IgD-negative memory B cell (primary cell): ENCODE measurements around the gene TACO1. TPM values are rescaled to one million over a fixed set of nuclear protein-coding genes. Genes with fewer than 3 reads are reported as not detected.
A peak's percentile ranks its signal among the peaks of the same experiment; 100 is the strongest.

Experiments used
- H3K27ac Mint-ChIP-seq, 3 donors: one replicate each; pipeline ENCODE4 v1.8.0; 2020 to 2022; ENCODE audit warnings: mild to moderate bottlenecking in 3 of 3, mixed read lengths in 3 of 3, moderate library complexity in 1 of 3
- H3K27me3 Mint-ChIP-seq: one replicate; pipeline ENCODE4 v1.8.0; 2021; ENCODE audit warnings: mixed read lengths
- H3K36me3 Mint-ChIP-seq: one replicate; pipeline ENCODE4 v1.8.0; 2020; ENCODE audit warnings: mild to moderate bottlenecking, mixed read lengths
- H3K4me1 Mint-ChIP-seq, 3 donors: one replicate each; pipeline ENCODE4 v1.8.0; 2020 to 2022; ENCODE audit warnings: mixed read lengths in 3 of 3, mild to moderate bottlenecking in 1 of 3
- H3K4me3 Mint-ChIP-seq, 4 donors: one replicate each; pipeline ENCODE4 v1.8.0; 2020 to 2022; ENCODE audit warnings: mild to moderate bottlenecking in 4 of 4, mixed read lengths in 4 of 4, moderate library complexity in 3 of 4
- H3K9me3 Mint-ChIP-seq, 3 donors: one replicate each; pipeline ENCODE4 v1.8.0; 2020 to 2021; ENCODE audit warnings: mixed read lengths in 3 of 3, mild to moderate bottlenecking in 1 of 3
- polyA plus RNA-seq: library from polyadenylated mRNA; unstranded; fragments of 300-500 nt; fragmentation: Illumina TruSeq; gene quantifications from one replicate; pipeline ENCODE4 v1.2.3, GENCODE V29; 2021

The TACO1 gene
- 19.5 TPM for polyA plus RNA-seq

DNA sequence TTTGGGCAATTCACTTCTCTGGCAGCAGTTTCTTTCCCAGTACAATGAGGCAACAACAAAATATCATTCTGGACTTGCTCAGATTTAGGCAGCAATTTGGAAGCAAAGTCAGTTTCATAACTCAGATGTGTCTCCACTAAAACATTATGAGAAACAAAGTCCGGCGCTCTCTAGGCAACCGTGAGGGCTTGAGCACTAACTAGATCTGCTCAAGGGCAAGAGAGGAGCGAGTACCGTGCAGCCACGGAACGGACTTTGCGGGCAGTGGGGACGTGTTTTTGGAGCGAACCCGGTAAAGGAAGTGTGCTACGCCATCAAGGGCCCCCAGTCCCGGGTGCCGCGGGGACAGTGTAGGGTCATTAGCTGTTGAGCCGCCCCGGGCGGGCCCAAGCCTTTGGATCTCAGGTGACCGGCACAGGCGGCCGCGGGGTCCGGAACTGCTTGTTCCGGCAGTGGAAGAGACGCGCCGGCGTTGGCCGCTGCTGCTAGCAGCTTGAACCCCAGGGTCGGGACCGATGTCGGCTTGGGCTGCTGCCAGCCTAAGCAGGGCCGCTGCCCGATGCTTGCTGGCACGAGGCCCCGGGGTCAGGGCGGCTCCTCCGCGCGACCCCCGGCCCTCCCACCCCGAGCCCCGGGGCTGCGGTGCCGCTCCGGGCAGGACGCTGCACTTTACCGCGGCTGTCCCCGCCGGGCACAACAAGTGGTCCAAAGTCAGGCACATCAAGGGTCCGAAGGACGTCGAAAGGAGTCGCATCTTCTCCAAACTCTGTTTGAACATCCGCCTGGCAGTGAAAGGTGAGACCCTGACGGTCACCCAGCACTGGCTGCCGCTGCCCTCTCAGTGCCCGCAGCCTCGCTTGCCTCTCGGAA, at the start of gene TACO1:
Gene TACO1 (plus strand): TSS at position 327 of the 870 bp plus-strand sequence. CDS start 189 bp downstream, at position 516.
- Mint-ChIP-seq H3K4me1 (peaks cover 8 to 17% (median 11%) of the 10 kb centered on the region in 3 donors), H3K4me3 (peak within 1 kb of the TSS; percentile 91 to 94 (median 93))

DNA sequence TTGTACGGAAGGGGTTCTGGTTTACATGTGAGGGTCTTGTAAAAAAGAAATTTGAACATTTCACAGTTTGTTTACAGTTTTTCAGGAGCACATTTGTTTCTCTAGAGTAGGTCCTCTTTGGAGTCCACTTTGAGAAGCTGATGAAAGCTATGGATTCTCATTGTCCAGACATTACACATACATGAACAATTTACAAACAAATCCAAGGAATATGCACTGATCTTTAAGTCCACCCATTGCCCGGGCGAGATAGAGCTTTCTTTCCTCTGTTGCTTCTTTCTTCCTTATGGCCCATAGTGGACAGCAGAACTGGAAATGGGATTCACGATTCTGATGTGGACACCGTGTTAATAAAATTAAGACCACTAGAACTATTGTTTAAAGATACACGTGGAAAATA, 48.5 kb upstream of the TACO1 start:
- peaks cover 35 to 52% (median 42%) of the 10 kb centered on the region in 3 donors for H3K4me1 Mint-ChIP-seq
- H3K4me3 Mint-ChIP-seq, result peak overlapping the region; percentile 92 to 99 (median 98)
- H3K27me3 Mint-ChIP-seq, result no peaks in the 10 kb centered on the region
- H3K9me3 Mint-ChIP-seq, result no peaks in the 10 kb centered on the region
- H3K36me3 Mint-ChIP-seq, result peaks cover 3% of the 10 kb centered on the region
- H3K27ac Mint-ChIP-seq, result peak overlapping the region; percentile 50 to 84 (median 67)

More for the DNA sequence above, at the start of gene TACO1:
- H3K27ac Mint-ChIP-seq, result peak within 1 kb of the TSS; percentile 84 to 93 (median 88)
- H3K36me3 Mint-ChIP-seq, result no peaks in the 10 kb centered on the region
- H3K9me3 Mint-ChIP-seq, result no peaks in the 10 kb centered on the region
- no peaks in the 10 kb centered on the region for H3K27me3 Mint-ChIP-seq

DNA sequence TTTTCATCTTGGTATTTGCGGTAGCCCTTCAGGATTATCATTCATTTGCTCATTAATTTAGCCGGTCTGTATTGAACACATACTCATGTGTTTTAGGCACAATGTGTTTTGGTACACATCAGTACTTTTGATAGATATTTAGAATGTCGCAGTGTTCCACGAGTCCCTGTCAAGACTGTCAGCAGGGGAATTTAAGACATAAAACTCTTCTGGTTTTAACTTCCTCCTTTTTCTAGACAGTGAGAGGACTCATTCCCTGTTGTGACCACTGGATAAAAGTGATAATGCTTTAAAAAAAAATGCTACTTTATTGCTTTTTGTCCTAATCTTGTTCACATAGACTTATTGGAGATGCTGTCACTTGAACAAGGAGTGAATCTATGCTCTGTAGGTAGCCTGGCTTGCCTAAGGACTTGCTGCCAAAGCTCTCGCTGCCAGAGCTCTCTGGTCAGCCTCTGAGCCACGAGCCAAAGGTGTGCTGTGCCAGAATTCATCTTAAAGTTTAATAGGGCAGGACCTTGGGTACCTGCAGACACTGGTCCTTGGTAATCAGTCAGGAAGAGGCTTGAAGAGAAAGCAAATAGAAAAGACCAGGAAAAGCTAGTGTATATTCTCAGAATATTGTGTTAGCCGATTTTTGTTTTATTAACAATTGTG, 45.1 kb upstream of the TACO1 start:
- peak overlapping the region; percentile 16 to 72 (median 46) for H3K27ac Mint-ChIP-seq
- H3K4me1 Mint-ChIP-seq, result peaks cover 41 to 61% (median 51%) of the 10 kb centered on the region in 3 donors
- peaks cover 6% of the 10 kb centered on the region for H3K36me3 Mint-ChIP-seq
- H3K9me3 Mint-ChIP-seq, result no peaks in the 10 kb centered on the region
- no peaks in the 10 kb centered on the region for H3K27me3 Mint-ChIP-seq
- peak overlapping the region in 3 of 4 donors; percentile 32 to 82 (median 64) for H3K4me3 Mint-ChIP-seq

DNA sequence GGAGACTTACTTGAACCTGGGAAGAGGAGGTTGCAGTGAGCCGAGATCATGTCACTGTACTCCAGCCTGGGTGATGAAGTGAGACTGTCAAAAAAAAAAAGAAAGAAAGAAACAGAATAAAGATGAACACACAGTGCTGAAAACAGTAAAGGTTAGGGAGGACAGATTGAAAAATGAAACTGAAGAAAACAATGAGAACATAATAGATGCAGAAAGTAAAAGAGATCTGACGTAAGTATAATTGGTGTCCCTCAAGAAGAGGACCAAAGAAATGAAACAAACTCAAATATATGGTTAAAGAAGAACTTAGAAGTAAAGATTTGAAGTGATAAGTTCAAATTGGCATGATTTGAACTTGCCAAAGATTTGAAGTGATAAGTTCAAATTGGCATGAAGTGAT, 43.3 kb upstream of the TACO1 start:
- H3K4me3 Mint-ChIP-seq, result no peak overlapping the region
- H3K9me3 Mint-ChIP-seq, result no peaks in the 10 kb centered on the region
- H3K36me3 Mint-ChIP-seq, result peaks cover 6% of the 10 kb centered on the region
- H3K27me3 Mint-ChIP-seq, result no peaks in the 10 kb centered on the region
- H3K4me1 Mint-ChIP-seq, result peaks cover 37 to 58% (median 51%) of the 10 kb centered on the region in 3 donors
- H3K27ac Mint-ChIP-seq, result no peak overlapping the region

DNA sequence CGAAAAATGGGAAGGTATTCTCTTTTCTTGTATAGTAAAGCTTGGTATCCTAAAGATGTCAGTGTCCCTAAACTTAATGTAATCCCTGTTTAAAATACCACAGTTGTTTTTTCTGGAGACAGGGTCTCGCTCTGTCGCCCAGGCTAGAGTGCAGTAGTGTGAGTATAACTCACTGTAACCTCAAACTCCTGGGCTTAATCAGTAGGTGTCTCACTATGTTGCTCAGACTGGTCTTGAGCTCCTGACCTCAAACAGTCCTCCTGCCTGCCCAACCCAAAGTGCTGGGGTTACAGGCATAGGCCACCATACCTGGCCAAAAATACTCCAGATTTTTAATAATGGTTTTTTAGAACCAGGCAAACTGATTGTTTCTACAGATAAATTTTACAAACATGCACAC, 42.3 kb upstream of the TACO1 start:
- Mint-ChIP-seq H3K27ac (no peak overlapping the region), H3K9me3 (no peaks in the 10 kb centered on the region), H3K4me3 (no peak overlapping the region)

DNA sequence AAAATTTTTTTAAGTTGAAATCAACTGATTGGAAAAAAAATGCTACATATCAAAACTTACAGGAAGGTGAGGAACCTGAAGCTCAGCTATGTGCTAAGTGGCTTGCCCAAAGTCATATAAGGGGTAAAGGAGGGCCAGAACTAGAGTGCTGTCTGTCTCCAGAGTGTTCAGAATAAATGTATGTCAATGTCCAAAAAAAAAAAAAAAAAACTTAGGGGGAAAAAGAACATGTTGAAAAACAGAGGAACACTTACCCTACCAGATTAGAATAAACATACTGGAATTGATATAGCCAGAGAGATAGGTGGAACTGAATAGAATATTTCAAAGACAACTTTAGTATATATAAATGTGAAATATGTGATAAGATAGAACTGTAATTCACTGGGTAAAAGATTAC, 38.9 kb upstream of the TACO1 start:
- H3K9me3 Mint-ChIP-seq, result no peaks in the 10 kb centered on the region
- H3K4me3 Mint-ChIP-seq, result peak overlapping the region in 1 of 4 donors; percentile 21
- H3K27me3 Mint-ChIP-seq, result no peaks in the 10 kb centered on the region
- H3K27ac Mint-ChIP-seq, result peak overlapping the region in 1 of 3 donors; percentile 50
- H3K36me3 Mint-ChIP-seq, result peaks cover 9% of the 10 kb centered on the region
- H3K4me1 Mint-ChIP-seq, result peaks cover 17 to 38% (median 32%) of the 10 kb centered on the region in 3 donors

More for the DNA sequence above, 42.3 kb upstream of the TACO1 start:
- peaks cover 35 to 55% (median 45%) of the 10 kb centered on the region in 3 donors for H3K4me1 Mint-ChIP-seq
- peaks cover 6% of the 10 kb centered on the region for H3K36me3 Mint-ChIP-seq
- H3K27me3 Mint-ChIP-seq, result no peaks in the 10 kb centered on the region

DNA sequence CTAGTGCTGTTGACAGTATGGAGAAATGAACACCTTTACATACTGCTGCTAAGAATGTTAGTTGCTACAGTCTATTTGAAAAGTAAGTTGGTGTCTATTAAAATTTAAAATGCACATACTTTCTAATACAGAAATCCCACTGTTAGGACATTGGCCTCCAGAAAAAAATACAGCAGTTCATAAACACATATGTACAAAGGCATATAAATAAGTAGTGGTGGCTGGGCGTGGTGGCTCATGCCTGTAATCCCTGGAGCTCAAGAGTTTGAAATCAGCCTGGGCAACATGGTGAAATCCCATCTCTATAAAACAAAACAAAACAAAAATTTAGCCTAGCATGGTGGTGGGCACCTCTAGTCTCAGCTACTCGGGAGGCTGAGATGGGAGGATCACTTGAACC, 37.4 kb upstream of the TACO1 start:
- H3K36me3 Mint-ChIP-seq, result peaks cover 3% of the 10 kb centered on the region
- H3K27ac Mint-ChIP-seq, result peak overlapping the region in 1 of 3 donors; percentile 27
- H3K4me1 Mint-ChIP-seq, result peaks cover 24 to 32% (median 29%) of the 10 kb centered on the region in 3 donors
- H3K4me3 Mint-ChIP-seq, result no peak overlapping the region
- H3K27me3 Mint-ChIP-seq, result no peaks in the 10 kb centered on the region
- no peaks in the 10 kb centered on the region for H3K9me3 Mint-ChIP-seq

DNA sequence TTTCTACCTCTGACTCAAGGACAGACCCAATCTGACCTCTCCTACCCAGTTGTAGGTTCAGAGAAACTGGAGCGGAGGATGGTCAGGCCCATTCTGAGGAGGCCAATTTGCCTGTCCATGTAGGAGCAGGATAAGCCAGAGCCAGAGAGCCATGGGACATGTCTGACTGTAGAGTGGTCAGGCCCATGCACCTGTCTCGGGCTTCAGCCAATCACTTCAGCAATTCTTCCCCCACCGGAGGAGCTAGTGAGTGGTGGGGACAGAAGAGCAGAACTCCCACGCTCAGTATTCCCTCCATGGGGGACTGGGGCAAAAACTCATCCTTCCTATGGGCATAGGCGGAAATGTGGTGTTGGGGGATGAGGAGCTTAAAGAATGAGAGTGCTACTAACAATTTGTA, 36.1 kb upstream of the TACO1 start:
- no peak overlapping the region for H3K27ac Mint-ChIP-seq
- no peaks in the 10 kb centered on the region for H3K27me3 Mint-ChIP-seq
- peaks cover 28 to 34% (median 30%) of the 10 kb centered on the region in 3 donors for H3K4me1 Mint-ChIP-seq
- no peaks in the 10 kb centered on the region for H3K9me3 Mint-ChIP-seq
- H3K4me3 Mint-ChIP-seq, result no peak overlapping the region
- H3K36me3 Mint-ChIP-seq, result peaks cover 3% of the 10 kb centered on the region

DNA sequence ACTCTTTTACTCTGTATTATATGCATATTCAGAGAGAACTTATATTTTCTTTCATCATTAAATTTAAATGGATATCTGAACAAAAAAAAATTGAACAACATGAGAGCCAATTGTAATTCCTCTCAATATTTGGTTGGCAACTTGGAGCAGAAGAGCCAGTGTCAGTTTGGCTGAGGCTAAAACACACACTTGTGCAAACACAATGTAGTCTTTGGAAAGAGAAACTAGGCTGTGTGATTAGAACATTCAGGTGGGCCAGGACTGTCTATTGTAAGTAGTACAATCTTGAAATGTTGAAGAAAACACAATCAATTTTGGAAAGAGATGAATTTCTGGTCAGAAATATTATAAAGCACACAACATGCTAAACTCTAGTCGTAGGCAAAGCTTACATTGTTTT, 33.5 kb upstream of the TACO1 start:
- Mint-ChIP-seq H3K4me1 (peaks cover 18 to 26% (median 26%) of the 10 kb centered on the region in 3 donors), H3K27me3 (no peaks in the 10 kb centered on the region), H3K4me3 (no peak overlapping the region), H3K36me3 (peaks cover 3% of the 10 kb centered on the region), H3K9me3 (no peaks in the 10 kb centered on the region), H3K27ac (no peak overlapping the region)

DNA sequence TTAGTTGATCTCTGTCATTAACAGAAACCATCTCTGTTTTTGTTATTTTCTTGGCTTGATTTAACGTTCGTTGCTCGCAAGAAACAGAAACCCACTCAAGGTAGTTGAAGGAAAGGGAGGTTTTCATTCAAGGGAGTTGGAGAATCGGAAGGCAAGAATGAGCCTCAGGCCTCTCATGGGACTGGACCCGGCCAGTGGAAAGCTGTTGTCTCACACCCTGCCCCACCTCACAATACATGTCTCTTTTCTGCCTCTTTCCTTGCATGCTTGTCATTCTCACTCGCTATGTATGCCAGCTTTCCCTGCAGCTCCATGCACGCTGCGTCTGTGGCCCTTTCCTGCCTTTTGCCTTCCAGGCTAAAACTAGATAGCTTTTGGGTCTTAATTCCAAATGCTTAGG, 32.1 kb upstream of the TACO1 start:
- Mint-ChIP-seq H3K27me3 (no peaks in the 10 kb centered on the region), H3K4me3 (no peak overlapping the region), H3K36me3 (peaks cover 3% of the 10 kb centered on the region), H3K4me1 (peaks cover 15 to 28% (median 19%) of the 10 kb centered on the region in 3 donors), H3K9me3 (no peaks in the 10 kb centered on the region), H3K27ac (no peak overlapping the region)

DNA sequence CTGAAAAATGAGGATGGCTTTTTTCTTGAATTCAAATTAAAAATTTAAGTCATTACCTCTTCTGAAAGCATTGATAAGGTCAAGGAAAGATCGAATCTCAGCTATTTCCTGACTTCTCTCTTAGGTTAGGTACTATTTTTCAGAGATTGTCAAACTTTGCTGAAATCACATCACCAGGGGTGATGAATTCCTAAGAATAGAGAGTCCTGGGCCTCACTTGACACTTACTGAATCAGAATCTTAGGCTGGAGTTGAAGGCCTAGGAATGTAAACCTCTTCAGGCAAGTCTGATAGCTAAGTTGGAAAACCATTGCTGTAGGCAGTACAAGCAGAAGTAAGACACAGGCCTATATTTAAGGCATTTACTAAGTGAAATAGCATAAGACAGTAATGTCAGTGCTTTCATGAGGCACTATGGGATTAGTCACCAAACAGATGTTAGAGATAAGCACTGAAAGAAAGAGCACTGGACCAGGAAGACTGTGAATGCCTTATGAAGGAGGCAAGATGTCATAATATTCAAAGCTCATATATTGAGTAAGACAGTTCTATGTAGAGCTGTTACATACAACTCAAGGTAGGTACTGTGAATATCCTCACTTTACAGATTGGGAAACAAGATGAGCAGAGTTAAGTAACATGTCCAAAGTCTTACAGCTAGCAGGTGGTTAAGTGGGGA, 28.9 kb upstream of the TACO1 start:
- Mint-ChIP-seq H3K4me3 (no peak overlapping the region), H3K27me3 (no peaks in the 10 kb centered on the region), H3K9me3 (no peaks in the 10 kb centered on the region), H3K36me3 (no peaks in the 10 kb centered on the region), H3K4me1 (peaks cover 13 to 40% (median 17%) of the 10 kb centered on the region in 3 donors), H3K27ac (no peak overlapping the region)

DNA sequence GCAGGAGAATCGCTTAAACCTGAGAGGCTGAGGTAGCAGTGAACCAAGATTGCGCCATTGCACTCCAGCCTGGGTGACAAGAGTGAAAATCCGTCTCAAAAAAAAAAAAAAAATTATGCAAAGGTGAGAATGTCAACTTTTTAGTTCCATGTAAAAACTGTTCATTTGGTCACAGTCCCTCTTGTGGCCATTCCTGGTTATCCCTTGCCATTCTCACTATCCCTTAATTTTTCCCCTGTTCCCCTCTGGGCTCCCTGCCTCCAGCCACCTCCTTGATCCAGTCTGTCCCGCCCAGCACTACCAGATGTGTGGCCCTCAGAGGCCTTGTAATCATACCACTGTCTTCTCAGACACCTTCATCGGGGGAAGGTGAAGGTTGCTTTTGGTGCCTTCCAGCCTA, 27.1 kb upstream of the TACO1 start:
- H3K4me1 Mint-ChIP-seq, result peaks cover 8 to 32% (median 12%) of the 10 kb centered on the region in 3 donors
- H3K4me3 Mint-ChIP-seq, result no peak overlapping the region
- no peaks in the 10 kb centered on the region for H3K27me3 Mint-ChIP-seq
- H3K36me3 Mint-ChIP-seq, result no peaks in the 10 kb centered on the region
- no peaks in the 10 kb centered on the region for H3K9me3 Mint-ChIP-seq
- H3K27ac Mint-ChIP-seq, result no peak overlapping the region

DNA sequence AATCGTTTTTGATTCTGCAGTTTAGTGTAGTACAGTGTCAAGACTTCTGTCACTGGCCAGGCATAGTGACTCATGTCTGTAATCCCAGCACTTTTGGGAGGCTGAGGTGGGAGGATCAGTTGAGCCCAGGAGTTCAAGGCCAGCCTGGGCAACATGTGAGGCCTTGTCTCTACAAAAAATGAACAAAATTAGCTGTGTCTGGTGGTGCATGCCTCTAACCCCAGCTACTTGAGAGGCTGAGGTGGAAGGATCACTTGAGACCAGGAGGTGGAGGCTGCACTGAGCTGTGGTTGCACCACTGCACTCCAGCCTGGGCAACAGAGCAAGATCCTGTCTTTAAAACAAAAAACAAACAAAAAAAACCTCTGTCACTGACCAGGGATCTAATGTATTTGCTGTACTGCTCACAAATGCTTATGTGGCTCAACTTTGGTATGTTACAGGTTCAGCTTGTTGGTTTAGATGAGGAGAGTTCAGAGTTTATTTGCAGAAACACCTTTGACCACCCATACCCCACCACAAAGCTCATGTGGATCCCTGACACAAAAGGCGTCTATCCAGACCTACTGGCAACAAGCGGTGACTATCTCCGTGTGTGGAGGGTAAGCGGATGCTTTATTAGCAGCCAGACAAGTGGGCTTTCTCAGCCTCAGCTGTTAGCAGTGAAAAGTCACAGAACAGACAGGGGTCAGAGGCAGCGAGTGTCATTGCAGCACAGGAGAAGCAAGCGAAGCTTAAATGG, 22.5 kb upstream of the TACO1 start:
- Mint-ChIP-seq H3K4me1 (peaks cover 7 to 18% (median 13%) of the 10 kb centered on the region in 3 donors), H3K4me3 (no peak overlapping the region), H3K27ac (peak overlapping the region in 2 of 3 donors; percentile 14 to 35), H3K27me3 (no peaks in the 10 kb centered on the region), H3K9me3 (no peaks in the 10 kb centered on the region), H3K36me3 (no peaks in the 10 kb centered on the region)

DNA sequence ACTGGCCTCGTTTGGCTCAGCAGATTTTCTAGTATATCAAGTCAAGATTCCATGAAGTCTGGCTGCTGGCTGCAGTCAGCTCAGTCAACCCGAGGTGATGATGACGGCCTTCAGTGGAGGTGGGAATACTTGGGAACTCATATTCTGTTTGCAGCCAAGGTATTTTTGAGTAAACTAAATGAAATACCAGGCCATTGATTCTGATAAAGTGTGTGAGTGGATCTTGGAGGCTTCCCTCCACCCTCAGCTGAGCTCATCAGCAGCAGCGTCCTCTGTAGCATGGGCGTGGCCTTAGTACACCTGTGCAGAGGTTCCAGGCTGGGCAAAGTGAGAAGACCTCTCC, 22.0 kb upstream of the TACO1 start:
- Mint-ChIP-seq H3K36me3 (no peaks in the 10 kb centered on the region), H3K27ac (peak overlapping the region in 1 of 3 donors; percentile 14), H3K4me3 (no peak overlapping the region), H3K9me3 (no peaks in the 10 kb centered on the region), H3K27me3 (no peaks in the 10 kb centered on the region), H3K4me1 (peaks cover 6 to 18% (median 12%) of the 10 kb centered on the region in 3 donors)
